Activated T-helper 1 cell treated with anti-CD3 and anti-CD28 coated beads, Interleukin-12 subunit alpha, Interleukin-12 subunit beta, Interleukin-2, Interleukin-4 antibody, amounts not matched to agents 30 ng/mL and 10 ng/mL and 1 ng/mL, durations not matched to agents 14 hours and 24 hours and 36 hours (primary cell): ENCODE data around the gene BAG1. TPM values are rescaled to one million over a fixed set of nuclear protein-coding genes. Genes with fewer than 3 reads are reported as not detected.

Source experiments
- DNase-seq: peaks from one replicate; pipeline ENCODE4 v3.0.0; 2021; ENCODE audit warnings: low spot score
- H3K27ac Mint-ChIP-seq: one replicate; pipeline ENCODE4 v1.8.0; 2021; ENCODE audit warnings: mild to moderate bottlenecking, mixed read lengths
- H3K27me3 Mint-ChIP-seq: one replicate; pipeline ENCODE4 v1.8.0; 2022; ENCODE audit warnings: mild to moderate bottlenecking, moderate library complexity, mixed read lengths; ENCODE audit not compliant: insufficient read depth
- H3K36me3 Mint-ChIP-seq: one replicate; pipeline ENCODE4 v1.8.0; 2021; ENCODE audit warnings: low read depth, mixed read lengths
- H3K4me1 Mint-ChIP-seq: one replicate; pipeline ENCODE4 v1.8.0; 2021; ENCODE audit warnings: low read depth, mixed read lengths
- H3K4me3 Mint-ChIP-seq: one replicate; pipeline ENCODE4 v1.8.0; 2021; ENCODE audit warnings: mild to moderate bottlenecking, moderate library complexity, mixed read lengths
- H3K9me3 Mint-ChIP-seq: one replicate; pipeline ENCODE4 v1.8.0; 2021; ENCODE audit warnings: mixed read lengths
- intact Hi-C: fragments of 100-400 bp; cut with micrococcal nuclease; formaldehyde crosslinking; loops from one replicate; pipeline ENCODE4 v1.15.1; 2024
- total RNA-seq: library from RNA; stranded (reverse); gene quantifications from 2 replicates; pipeline ENCODE4 v1.2.3, GENCODE V29; 2022

The BAG1 gene
- total RNA-seq, 1 donor from 2014 or later: 78.2 TPM

DNA sequence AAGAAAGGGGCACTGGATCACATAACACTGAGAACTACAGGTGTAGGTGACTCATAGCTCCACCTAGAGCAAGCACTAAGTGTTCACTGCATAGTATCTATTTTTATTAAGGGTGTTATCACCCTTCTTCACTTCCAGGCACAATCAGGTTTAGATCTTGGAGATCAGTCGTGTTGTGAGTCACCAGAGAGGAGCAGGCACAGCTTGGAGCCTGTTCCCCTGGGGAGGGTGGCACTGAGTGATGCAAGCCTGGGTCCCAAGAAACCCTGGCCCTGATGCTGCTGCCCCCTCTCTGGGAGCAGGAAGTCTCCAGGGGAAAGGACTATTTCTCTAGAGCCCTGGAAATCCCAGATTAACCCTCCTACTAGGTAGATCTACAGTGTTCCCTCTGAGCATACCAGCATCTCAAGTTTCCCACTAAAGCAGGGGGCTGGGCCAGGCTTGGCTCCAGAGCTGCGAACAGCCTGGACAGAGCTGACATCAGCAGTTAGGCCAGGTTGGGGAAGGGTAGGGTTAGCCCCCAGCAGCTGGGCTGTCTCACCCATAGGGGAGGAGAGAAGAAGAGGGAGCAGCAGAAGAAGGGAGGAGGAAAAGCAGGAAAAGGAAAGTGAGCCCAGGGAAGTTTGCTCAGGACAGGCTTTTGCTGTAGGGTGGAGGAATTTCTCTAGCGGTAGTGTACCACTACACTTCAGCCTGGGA, 52.7 kb downstream of the BAG1 start:
- Mint-ChIP-seq H3K27ac (no peak overlapping the region), H3K4me3 (no peak overlapping the region), H3K27me3 (peaks cover 19% of the 10 kb centered on the region), H3K4me1 (peaks cover 9% of the 10 kb centered on the region), H3K9me3 (no peaks in the 10 kb centered on the region), H3K36me3 (no peaks in the 10 kb centered on the region)
- no peak for DNase-seq
- intact Hi-C loops: no loop called here

DNA sequence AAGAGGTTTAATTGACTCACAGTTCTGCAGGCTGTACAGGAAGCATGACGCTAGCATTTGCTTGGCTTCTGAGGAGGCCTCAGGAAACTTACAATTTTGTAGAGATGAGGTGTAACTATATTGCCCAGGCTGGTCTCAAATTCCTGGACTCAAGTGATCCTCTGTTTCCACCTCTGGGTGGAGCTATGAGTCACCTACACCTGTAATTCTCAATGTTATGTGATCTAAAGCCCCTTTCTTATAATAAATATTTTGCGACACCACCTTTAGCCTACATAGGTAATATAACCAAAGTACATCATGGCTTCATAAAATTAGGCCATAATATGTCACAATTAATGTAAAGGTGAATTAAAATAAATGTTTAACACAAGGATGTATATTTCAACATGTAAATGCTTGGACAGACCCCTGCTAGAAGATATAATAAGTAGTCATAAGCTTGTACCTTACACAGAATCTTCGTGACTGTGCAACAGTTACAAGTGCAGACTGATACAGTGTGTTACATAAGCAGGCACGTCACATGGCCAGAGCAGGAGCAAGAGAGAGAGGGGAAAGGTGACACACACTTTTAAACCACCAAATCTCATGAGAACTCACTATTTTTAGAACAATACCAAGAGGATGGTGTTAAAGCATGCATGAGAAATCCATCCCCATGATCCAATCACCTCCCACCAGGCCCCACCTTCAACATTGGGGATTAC, 54.3 kb downstream of the BAG1 start:
- no peaks in the 10 kb centered on the region for H3K36me3 Mint-ChIP-seq
- H3K4me1 Mint-ChIP-seq: peaks cover 9% of the 10 kb centered on the region
- H3K9me3 Mint-ChIP-seq: no peaks in the 10 kb centered on the region
- no peak for DNase-seq
- peaks cover 15% of the 10 kb centered on the region for H3K27me3 Mint-ChIP-seq
- intact Hi-C loops: no loop called here
- H3K4me3 Mint-ChIP-seq: no peak overlapping the region
- H3K27ac Mint-ChIP-seq: no peak overlapping the region

DNA sequence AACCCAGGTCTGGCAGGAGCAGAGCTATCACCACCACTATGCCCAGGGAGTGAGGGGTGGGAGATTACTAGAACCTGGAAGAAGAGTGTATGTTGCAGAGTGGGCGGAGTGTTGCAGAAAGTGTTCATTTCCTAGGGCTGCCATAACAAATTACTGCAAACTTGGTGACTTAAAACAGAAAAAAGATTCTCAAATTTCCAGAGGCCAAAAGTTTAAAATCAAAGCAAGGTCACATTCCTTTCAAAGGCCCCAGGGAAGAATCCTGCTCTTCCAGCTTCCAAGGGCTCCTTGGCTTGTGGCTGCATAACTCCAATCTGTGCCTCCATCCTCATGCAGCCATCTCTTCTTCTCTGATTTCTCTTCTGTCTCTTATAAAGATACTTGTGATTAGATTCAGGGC, 55.1 kb downstream of the BAG1 start:
- Mint-ChIP-seq H3K4me3 (no peak overlapping the region), H3K27me3 (peaks cover 10% of the 10 kb centered on the region), H3K4me1 (peaks cover 9% of the 10 kb centered on the region), H3K36me3 (no peaks in the 10 kb centered on the region), H3K27ac (no peak overlapping the region), H3K9me3 (no peaks in the 10 kb centered on the region)
- intact Hi-C loops: loop anchor here (10.0 kb wide), 1 partner anchor 65 kb away; no protein-coding TSS in a partner anchor
- no peak for DNase-seq

DNA sequence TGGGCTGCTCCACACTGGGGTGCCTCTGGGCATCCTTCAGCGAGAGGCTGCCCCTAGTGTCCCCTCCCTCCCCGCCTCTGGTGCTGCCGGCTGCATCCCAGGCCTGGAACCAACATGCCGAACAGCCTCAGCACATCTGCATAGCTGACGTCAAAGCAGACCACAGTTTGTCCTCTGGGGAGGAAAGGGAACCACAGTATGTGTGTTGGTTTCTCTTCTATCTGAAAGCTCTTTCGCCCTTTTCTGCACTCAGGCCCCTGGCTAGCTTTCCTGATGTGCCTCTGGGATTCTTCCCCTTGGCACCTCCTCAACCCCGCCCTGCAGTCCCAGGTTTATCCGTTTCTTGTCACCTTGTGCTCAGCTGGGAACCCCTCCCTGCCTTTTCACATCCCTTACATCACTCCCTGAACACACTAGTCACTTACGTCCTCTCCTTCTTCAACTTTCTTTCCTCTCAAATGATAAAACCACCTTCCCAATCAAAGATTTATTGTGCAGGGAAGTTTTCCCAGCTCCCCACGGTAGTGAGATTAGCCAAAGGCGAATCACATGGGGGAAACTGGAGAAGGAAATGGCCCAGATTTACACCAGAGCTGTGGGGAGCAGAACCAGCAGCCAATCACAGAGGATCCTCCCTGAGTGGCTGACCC, 61.8 kb downstream of the BAG1 start:
- no peaks in the 10 kb centered on the region for H3K36me3 Mint-ChIP-seq
- peak overlapping the region; percentile 38 for H3K27ac Mint-ChIP-seq
- peak; percentile 49 for DNase-seq
- H3K4me1 Mint-ChIP-seq: peaks cover 14% of the 10 kb centered on the region
- intact Hi-C loops: loop anchor here (2.0 to 10.0 kb wide), 2 partner anchors 22 to 58 kb away; no protein-coding TSS in a partner anchor
- no peaks in the 10 kb centered on the region for H3K9me3 Mint-ChIP-seq
- H3K27me3 Mint-ChIP-seq: peaks cover 6% of the 10 kb centered on the region
- no peak overlapping the region for H3K4me3 Mint-ChIP-seq

Other genes with a start within 250 kb of the BAG1 start
- 296 and 312 TPM in 2 replicates for gene DNAJA1, start 239.4 kb downstream of the BAG1 start, total RNA-seq
- gene SMU1, start 188.0 kb downstream of the BAG1 start, total RNA-seq: 28.8 TPM in 2 replicates
- 64.4 and 66.5 TPM in 2 replicates for gene B4GALT1, start 97.4 kb downstream of the BAG1 start, total RNA-seq
- gene SPINK4, start 24.5 kb downstream of the BAG1 start, total RNA-seq: not detected in 2 replicates
- 70.7 and 76.7 TPM in 2 replicates for gene CHMP5, start 341 bp upstream of the BAG1 start, total RNA-seq
- gene NFX1, start 25.8 kb upstream of the BAG1 start, total RNA-seq: 36.2 and 37.6 TPM in 2 replicates
- not detected in 2 replicates for gene AQP7, start 137.9 kb upstream of the BAG1 start, total RNA-seq
- gene AQP3, start 182.9 kb upstream of the BAG1 start, total RNA-seq: 3.4 and 6.1 TPM in 2 replicates
- gene NOL6, start 209.2 kb upstream of the BAG1 start, total RNA-seq: 87.3 and 90.1 TPM in 2 replicates